HK-2 (cell line): Measurements from ENCODE around the gene TMEM39A.

Experiments used
- DNase-seq: peaks from one replicate; pipeline ENCODE4 v3.0.0-alpha.2; 2018; ENCODE audit not compliant: unreplicated experiment

Gene TMEM39A

DNA sequence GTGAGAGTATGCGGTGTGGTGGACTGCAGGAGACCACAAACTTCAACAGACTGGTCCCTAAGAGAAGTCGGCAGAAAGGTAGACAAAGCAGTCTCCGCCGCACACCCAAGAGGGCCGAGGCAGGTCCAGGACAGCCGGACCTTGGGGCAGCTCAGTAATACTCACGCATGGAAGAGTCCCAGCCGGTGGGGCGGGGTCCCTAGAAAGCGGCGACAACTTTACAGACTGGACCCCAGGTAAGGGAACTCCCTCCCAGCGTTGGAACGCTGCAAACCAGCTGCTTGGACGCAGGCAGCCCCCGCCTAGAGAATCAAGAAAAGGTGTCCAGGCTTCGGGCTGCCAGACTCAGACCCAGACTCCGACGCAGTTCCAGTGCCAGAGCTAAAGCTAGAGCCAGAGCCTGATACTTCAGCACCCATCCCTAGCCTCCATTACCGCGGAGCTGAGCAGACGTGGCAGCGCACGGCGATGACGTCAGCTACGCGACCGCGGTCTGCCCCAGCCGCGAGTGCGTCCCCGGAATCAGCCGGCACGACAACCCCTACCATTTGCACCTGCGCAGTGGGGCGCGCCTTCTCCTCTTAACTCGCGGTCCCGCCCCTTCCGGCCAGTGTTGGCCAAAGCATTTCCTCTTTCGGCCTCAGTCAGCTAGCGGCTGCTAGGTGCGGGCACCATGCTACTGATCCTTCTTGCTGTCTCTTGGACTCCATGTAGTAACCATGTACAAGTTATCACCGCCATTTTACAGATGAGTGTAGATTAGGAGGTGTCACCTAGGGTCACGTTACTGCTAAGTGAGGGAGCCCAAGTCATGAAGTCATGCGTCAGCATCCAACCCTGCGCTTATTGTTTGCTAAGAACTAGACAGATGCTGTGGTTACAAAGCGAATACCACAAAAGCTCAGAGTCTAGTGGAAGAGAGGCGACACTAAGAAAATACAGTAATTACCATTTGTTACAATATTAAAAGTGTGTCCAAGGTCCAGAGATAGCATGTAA is at the start of gene TMEM39A:
Gene TMEM39A (minus strand): TSS at position 445 of the 999 bp plus-strand sequence. CDS start 1,541 bp downstream, outside the sequence.
- DNase-seq = peak; percentile 99

DNA sequence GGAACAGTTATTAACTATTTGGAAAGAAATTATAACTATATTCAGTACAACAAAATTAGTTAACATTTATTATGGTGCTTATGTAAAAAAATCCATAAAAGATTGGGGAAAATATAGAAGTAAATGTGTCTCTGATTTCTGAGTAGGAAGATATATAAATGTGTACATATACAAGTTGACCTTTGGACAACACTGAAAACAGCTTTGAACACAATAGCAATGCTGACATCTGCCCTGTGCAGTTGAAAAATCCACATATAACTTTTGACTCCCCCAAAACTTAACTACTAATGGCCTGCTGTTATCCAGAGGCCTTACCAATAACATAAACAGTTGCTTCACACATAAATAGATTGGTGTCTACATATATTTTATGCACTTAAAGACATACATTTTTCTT is 47.3 kb upstream of the TMEM39A start:
- DNase-seq = no peak

- DNase-seq = no peak
Observed at GRCh38 chr3:119508172-119508845, 44.9 kb upstream of the TMEM39A start.

GRCh38 chr3:119507404-119507803 is 44.0 kb upstream of the TMEM39A start:
- no peak for DNase-seq

DNA sequence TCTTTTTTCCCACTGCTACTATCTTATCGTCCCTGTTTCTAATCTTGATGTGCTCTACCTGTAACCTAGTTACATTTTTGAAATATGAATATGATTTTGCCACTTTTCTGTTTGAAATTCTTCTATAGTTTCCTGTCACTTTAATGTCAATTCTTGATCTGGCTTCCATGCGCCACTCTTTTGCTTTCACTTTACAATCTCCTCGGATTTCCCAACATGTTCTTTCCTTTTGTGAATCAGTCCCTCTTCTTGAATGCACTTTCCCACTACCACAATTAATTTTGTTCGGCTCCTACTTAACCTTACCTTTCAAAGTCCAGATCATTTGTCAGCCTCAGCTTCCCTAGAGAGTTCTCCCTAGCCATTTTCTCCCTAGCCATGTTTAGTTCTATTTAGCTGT is 43.2 kb upstream of the TMEM39A start:
- DNase-seq = no peak

DNA sequence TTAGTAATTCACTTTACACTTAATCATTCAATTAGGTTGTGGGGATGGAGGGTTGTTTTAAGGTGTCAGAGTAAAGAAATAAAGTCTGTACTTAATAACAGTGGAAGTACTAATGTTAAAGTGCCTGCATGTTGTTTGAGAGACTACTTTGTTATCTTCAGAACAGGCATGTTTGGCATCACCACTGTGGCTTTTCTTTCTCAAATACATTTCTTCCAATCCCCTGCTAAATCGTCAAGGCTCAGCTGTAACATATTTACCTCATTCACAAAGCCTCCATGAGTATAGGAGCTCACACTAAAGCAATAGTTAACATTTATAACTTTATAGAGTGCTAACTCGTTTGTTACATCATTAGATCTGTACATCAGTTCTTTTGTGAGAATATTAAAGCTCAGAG is 37.5 kb upstream of the TMEM39A start:
- no peak for DNase-seq

- no peak for DNase-seq
Observed at GRCh38 chr3:119500265-119500664, 36.9 kb upstream of the TMEM39A start.

GRCh38 chr3:119498186-119499011 is 35.0 kb upstream of the TMEM39A start, which contains the start of gene TIMMDC1:
TSS of gene TIMMDC1 (plus strand) at chr3:119498547. CDS start at chr3:119498734, 187 bp downstream.
- peak; percentile 98 for DNase-seq

DNA sequence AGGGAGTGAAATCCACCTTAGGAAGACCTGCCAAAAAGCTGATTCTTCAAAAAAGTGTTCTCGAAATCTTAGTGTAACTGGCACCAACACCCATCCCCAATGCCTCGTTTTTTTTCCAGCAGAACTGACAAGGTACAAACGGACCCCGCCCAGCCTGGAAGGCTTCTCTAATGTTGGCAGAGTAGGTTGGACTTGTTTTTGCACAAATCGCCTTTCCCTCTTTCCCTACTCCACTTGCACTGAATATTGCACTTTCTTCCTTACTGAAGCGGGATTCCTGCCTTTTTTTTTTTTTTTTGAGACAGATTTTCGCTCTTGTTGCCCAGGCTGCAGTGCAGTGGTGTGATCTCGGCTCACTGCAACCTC is 34.4 kb upstream of the TMEM39A start:
- peak; percentile 23 for DNase-seq

- no peak for DNase-seq
Observed at GRCh38 chr3:119494597-119494996, 31.2 kb upstream of the TMEM39A start.

DNA sequence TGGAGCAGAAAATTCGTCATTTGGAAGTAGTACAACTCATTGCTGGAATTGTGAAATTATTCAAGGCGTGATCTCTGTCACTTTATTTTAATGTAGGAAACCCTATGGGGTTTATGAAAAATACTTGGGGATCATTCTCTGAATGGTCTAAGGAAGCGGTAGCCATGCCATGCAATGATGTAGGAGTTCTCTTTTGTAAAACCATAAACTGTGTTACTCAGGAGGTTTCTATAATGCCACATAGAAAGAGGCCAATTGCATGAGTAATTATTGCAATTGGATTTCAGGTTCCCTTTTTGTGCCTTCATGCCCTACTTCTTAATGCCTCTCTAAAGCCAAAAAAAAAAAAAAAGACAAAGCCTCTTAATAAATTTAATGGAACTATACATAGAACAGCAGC is 29.4 kb upstream of the TMEM39A start:
- DNase-seq = no peak

DNA sequence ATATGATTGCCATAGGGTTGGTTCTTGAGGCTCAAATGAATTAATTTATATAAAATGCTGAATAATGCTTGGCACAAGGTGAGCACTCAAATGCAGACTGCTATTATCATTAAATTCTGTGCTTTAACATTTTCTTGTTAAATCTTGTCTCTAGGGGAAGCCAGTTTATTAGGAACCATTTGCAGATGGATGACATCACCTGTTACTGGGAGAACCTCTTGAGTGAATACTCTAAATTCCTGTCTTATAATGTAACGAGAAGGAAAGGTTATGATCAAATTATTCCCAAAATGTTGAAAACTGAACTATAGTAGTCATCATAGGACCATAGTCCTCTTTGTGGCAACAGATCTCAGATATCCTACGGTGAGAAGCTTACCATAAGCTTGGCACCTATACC is 28.7 kb upstream of the TMEM39A start:
- DNase-seq = no peak

DNA sequence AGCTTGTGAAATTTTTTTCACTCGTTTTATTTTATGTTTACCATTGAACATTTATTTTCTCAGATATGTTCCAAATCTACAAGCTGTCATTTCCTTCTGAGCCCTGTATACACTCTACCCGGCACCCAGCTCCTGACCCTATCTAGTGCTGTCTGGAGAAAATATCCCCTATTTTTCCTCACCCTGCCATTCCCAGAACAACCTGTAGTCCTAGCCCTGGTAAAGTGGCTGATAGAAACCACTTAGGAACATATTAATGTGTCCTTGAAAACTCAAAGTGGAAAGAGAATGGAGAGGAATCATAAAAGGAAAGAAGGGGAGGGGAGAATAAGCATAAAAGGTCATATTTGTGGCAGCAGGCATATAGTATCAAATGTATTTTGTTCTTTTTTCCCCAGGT is 26.7 kb upstream of the TMEM39A start:
- no peak for DNase-seq

DNA sequence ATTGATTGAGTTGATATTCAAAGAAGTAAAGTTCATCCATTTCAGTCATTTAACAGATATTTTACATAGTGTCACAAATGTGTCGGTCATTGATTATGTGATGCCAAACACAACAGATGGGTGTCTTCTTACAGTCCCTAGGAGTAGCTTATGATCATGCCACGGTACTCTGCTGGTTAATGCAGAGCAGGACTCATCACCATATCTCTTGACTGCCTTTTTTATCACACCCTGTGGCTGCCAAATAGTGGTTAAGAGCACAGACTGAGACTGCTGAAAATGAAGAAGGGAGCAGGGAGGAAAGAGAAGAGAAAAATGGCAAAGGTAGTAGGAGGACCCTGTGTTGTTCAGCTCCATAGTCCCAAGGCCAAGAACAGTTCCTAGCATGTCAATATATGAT is 22.1 kb upstream of the TMEM39A start:
- DNase-seq = no peak

- no peak for DNase-seq
Observed at GRCh38 chr3:119483101-119483500, 19.7 kb upstream of the TMEM39A start.

DNA sequence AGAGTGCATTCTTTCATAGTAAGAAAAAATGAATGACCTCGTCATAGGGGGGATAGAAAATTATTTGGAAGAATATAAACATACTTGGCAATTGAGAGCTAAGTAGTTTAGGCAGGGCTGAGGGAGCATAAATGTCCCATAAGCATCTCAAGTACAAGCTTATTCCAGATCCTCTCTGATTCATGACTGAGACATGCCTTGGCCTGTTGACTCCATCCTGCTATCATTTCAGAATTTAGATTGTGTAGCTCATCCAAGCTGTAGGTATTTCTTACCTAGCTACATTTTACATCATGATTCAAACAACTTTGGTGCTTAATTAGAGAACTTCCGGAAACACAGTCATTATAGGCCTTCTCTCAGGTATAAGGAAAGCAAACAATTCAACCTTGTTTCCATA is 17.7 kb upstream of the TMEM39A start:
- DNase-seq = no peak

DNA sequence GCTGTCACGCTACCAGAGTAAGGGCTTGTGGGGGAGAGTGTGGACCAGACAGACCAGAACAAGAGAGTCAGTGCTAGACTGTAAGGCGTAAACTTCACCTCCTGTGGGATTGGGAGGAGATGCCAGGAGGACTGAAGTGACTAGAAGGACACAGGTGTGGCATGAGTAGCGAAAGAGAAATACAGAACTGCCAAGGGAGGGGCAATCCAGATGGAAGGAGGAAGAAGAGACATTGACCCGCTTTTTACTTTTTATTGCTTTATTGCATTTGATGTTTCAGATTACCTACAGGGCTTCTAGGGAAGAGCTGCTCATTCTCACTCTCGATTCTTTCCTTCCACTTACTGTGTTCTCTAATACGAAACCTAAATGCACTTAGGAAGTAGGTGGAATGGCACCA is 7.5 kb upstream of the TMEM39A start:
- no peak for DNase-seq

DNA sequence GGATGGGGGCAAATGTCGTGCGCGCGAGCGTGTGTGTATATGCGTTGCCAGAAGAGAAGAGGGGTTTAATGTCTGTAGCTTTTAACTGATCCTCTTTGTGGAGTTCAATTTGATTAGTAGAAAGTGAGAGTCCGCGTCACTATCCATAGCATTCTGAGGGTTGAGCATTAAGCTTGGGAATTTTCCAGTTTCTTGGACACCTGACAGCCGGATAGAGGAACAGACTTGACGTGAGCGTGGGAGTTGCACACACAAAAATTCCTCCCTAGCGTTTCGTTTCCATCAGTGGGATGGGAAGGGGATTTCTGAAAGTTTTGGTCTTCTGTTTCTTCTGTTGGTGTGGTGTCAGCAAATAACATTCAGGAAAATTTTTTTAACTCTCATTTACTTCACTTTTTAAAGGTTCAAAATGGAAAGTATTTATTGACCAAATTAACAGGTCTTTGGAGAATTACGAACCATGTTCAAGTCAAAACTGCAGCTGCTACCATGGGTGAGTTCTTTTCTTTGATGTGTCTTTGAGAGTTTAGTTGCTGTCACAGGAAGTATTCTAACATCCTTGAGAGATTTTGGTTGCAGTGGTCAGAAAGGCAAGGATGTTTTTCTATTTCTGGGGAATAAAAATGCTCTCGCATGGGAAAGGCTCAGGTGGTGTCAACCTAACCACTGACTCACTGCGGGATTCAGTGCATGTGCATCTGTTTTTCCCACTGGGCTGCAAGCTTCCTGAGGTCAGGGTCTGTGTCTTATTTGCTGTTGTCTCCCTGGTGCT is 6.2 kb upstream of the TMEM39A start:
- DNase-seq = no peak

DNA sequence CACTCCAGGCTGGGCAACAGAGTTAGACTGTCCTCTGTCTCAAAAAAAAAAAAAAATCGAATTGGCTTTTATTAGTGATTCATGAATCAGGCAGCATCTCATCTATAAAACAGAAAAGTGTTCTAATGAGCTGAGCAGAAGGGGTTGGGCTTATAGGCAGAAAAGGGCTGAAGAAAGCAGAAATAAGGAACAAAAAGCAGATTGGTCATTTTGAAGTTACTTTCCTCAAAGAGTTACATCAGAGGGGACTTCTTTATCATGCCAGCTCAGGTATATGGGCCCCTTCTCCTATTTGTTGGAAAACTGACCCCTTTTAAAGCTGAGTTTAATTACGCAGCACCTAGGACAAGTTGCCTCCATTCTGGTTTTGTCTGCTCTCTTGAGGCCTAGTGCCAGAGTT is 4.6 kb upstream of the TMEM39A start:
- no peak for DNase-seq

- DNase-seq = no peak
Observed at GRCh38 chr3:119457246-119457645, 6.2 kb downstream of the TMEM39A start.

DNA sequence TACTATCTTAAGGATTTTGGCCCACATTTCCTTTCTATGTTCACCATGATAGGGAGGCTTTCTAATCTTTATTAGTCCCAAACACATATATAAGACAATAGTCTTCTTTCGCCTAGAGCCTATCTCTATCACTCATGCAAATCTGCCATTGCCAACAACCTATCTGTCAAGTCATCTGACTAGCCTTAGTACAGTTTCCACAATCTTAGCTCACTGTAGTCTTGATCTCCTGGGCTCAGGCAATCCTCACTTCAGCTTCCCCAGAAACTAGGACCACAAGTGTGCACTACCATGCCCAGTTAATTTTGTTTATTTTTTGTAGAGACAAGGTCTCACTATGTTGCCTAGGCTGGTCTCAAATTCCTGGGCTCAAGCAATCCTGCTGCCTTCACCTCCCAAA is 6.9 kb downstream of the TMEM39A start:
- no peak for DNase-seq
